Stomach (tissue), 4 donors: ENCODE results near the gene PARP2.

Source experiments
- CTCF ChIP-seq, 7 experiments: fragments of 450-650 bp in 4 of 7; fragments of 200-600 bp in 3 of 7; sonication (generic) in 3 of 7; IDR thresholded peaks; one replicate each; pipeline ENCODE4 v1.5.1; 2016 to 2019; ENCODE audit warnings: antibody characterized with exemption in 7 of 7, control low read depth in 2 of 7, mild to moderate bottlenecking in 1 of 7
- EP300 ChIP-seq: sonication (generic); formaldehyde crosslinking; IDR thresholded peaks from one replicate; pipeline ENCODE4 v1.6.1; 2017; ENCODE audit warnings: antibody characterized with exemption
- POLR2A ChIP-seq, 4 donors: fragments of 450-650 bp; IDR thresholded peaks; one replicate each; pipeline ENCODE4 v1.6.1; 2016; ENCODE audit warnings: antibody characterized with exemption in 4 of 4, control low read depth in 2 of 4, mild to moderate bottlenecking in 1 of 4, moderate library complexity in 1 of 4
- POLR2AphosphoS5 ChIP-seq, 3 donors: sonication (generic); formaldehyde crosslinking; IDR thresholded peaks; one replicate each; pipeline ENCODE4 v1.6.1; 2016; ENCODE audit warnings: antibody characterized with exemption in 3 of 3

GRCh38 chr14:20375471-20375870 is 32.0 kb downstream of the PARP2 start:
- no peak for TF ChIP-seq POLR2A (IDR thresholded peaks at IDR 0.05)
- peak in 2 of 3 donors; percentile 11 to 13 for TF ChIP-seq POLR2AphosphoS5 (IDR thresholded peaks at IDR 0.05)
- no peak for TF ChIP-seq EP300
- no peak for TF ChIP-seq CTCF (IDR thresholded peaks at IDR 0.05)
